OCI-LY1 (cell line): ENCODE measurements around the gene CYB561A3.

ENCODE experiments used
- H2AFZ ChIP-seq: fragments of 200-600 bp; sonication (generic), shearing (Covaris generic); 2 replicates; pipeline ENCODE4 v1.6.0; 2014; ENCODE audit warnings: antibody characterized with exemption, mild to moderate bottlenecking, low read length
- H3F3A ChIP-seq: fragments of 200-600 bp; sonication (generic), shearing (Covaris generic); 2 replicates; pipeline ENCODE4 v1.6.0; 2014; ENCODE audit warnings: mild to moderate bottlenecking, antibody characterized with exemption, low read length, moderate library complexity; ENCODE audit not compliant: insufficient read depth
- H3K27ac ChIP-seq: fragments of 200-600 bp; sonication (generic); 2 replicates; pipeline ENCODE4 v1.5.1; 2014; ENCODE audit warnings: low read length, mixed run types, mild to moderate bottlenecking, low read depth; ENCODE audit not compliant: poor library complexity, severe bottlenecking
- H3K27me3 ChIP-seq: fragments of 200-600 bp; sonication (generic); 2 replicates; pipeline ENCODE4 v1.6.0; 2014; ENCODE audit warnings: antibody characterized with exemption, mild to moderate bottlenecking, low read length, moderate library complexity; ENCODE audit not compliant: insufficient read depth
- H3K36me3 ChIP-seq: fragments of 200-600 bp; sonication (generic); 2 replicates; pipeline ENCODE4 v1.6.1; 2014; ENCODE audit warnings: mild to moderate bottlenecking, antibody characterized with exemption, low read length, moderate library complexity, mixed read lengths; ENCODE audit not compliant: insufficient read depth
- H3K4me1 ChIP-seq: fragments of 200-600 bp; sonication (generic); 2 replicates; pipeline ENCODE4 v1.5.1; 2014; ENCODE audit warnings: mild to moderate bottlenecking, low read length, moderate library complexity; ENCODE audit not compliant: insufficient read depth, severe bottlenecking
- H3K4me2 ChIP-seq: fragments of 200-600 bp; sonication (generic), shearing (Covaris generic); 2 replicates; pipeline ENCODE4 v1.6.1; 2014; ENCODE audit warnings: low read length
- H3K4me3 ChIP-seq: fragments of 200-600 bp; sonication (generic); 2 replicates; pipeline ENCODE4 v1.5.1; 2014; ENCODE audit warnings: low read length, low read depth, mild to moderate bottlenecking, mixed read lengths; ENCODE audit not compliant: poor library complexity, severe bottlenecking
- H3K79me2 ChIP-seq: fragments of 200-600 bp; shearing (Covaris generic); 2 replicates; pipeline ENCODE4 v1.6.1; 2016; ENCODE audit warnings: mixed run types, low read length, mixed read lengths; ENCODE audit not compliant: insufficient read depth
- H3K9ac ChIP-seq: fragments of 200-600 bp; sonication (generic), shearing (Covaris generic); 2 replicates; pipeline ENCODE4 v1.6.1; 2014; ENCODE audit warnings: mild to moderate bottlenecking, low read length, mixed read lengths
- H3K9me2 ChIP-seq: fragments of 200-600 bp; sonication (generic), shearing (Covaris generic); 2 replicates; pipeline ENCODE4 v1.6.1; 2014; ENCODE audit warnings: low read depth, mild to moderate bottlenecking, low read length, mixed read lengths
- H3K9me3 ChIP-seq: fragments of 200-600 bp; shearing (Covaris generic); 2 replicates; pipeline ENCODE4 v1.6.1; 2014; ENCODE audit warnings: low read length, mixed read lengths
- H4K20me1 ChIP-seq: fragments of 200-600 bp; sonication (generic), shearing (Covaris generic); 2 replicates; pipeline ENCODE4 v1.6.0; 2016; ENCODE audit warnings: mild to moderate bottlenecking, low read length; ENCODE audit not compliant: insufficient read depth
- CTCF ChIP-seq: fragments of 200-600 bp; sonication (generic), shearing (Covaris generic); IDR thresholded peaks from 2 replicates; pipeline ENCODE4 v1.5.1; 2017; ENCODE audit warnings: mild to moderate bottlenecking, antibody characterized with exemption, low read length, moderate library complexity, mixed read lengths
- EZH2 ChIP-seq: fragments of 200-600 bp; sonication (generic), shearing (Covaris generic); IDR thresholded peaks from 2 replicates; pipeline ENCODE4 v1.8.0; 2017; ENCODE audit warnings: borderline replicate concordance, mixed run types, mild to moderate bottlenecking, antibody characterized with exemption, low read length, moderate library complexity, mixed read lengths

Gene CYB561A3

GRCh38 chr11:61372659-61373420, 11.2 kb upstream of the CYB561A3 start:
- H4K20me1 ChIP-seq = no peaks in the 10 kb centered on the region
- H3K9me3 ChIP-seq = peaks cover 6% of the 10 kb centered on the region; the same call in 1 of the 2 replicates
- no peaks in the 10 kb centered on the region for H3K79me2 ChIP-seq
- no peak overlapping the region for H3K9ac ChIP-seq
- peaks cover 85% of the 10 kb centered on the region for H3K36me3 ChIP-seq
- no peak overlapping the region for H3K4me2 ChIP-seq
- H3F3A ChIP-seq = no peaks in the 10 kb centered on the region
- H3K4me3 ChIP-seq = no peak overlapping the region
- H3K27ac ChIP-seq = no peak overlapping the region
- no peaks in the 10 kb centered on the region for H3K4me1 ChIP-seq
- H3K9me2 ChIP-seq = no peaks in the 10 kb centered on the region
- TF ChIP-seq EZH2 = no peak
- H3K27me3 ChIP-seq = no peaks in the 10 kb centered on the region
- no peak overlapping the region for H2AFZ ChIP-seq

- H3K9me3 ChIP-seq = peaks cover 6% of the 10 kb centered on the region; the same call in 1 of the 2 replicates
- H3K4me3 ChIP-seq = no peak overlapping the region
- no peaks in the 10 kb centered on the region for H3K9me2 ChIP-seq
- no peaks in the 10 kb centered on the region for H4K20me1 ChIP-seq
- H3K36me3 ChIP-seq = peaks cover 99% of the 10 kb centered on the region
- H3K4me1 ChIP-seq = no peaks in the 10 kb centered on the region
- TF ChIP-seq CTCF (no peak), EZH2 (no peak)
- no peak overlapping the region for H3K27ac ChIP-seq
- H3F3A ChIP-seq = no peaks in the 10 kb centered on the region
- no peak overlapping the region for H3K4me2 ChIP-seq
- H3K27me3 ChIP-seq = no peaks in the 10 kb centered on the region
- no peak overlapping the region for H3K9ac ChIP-seq
- H2AFZ ChIP-seq = no peak overlapping the region
- H3K79me2 ChIP-seq = no peaks in the 10 kb centered on the region
Observed at GRCh38 chr11:61370349-61371005, 8.8 kb upstream of the CYB561A3 start.

- Histone ChIP-seq H3K27me3 (no peaks in the 10 kb centered on the region), H3K4me2 (no peak overlapping the region), H3K4me3 (no peak overlapping the region), H2AFZ (no peak overlapping the region), H3K36me3 (peaks cover 97% of the 10 kb centered on the region), H4K20me1 (no peaks in the 10 kb centered on the region), H3K9me2 (no peaks in the 10 kb centered on the region), H3K4me1 (no peaks in the 10 kb centered on the region), H3K9ac (no peak overlapping the region), H3F3A (no peaks in the 10 kb centered on the region), H3K79me2 (no peaks in the 10 kb centered on the region), H3K27ac (no peak overlapping the region), H3K9me3 (peaks cover 6% of the 10 kb centered on the region; the same call in 1 of the 2 replicates)
- TF ChIP-seq CTCF (no peak), EZH2 (no peak)
Observed at GRCh38 chr11:61369372-61370348, 8.0 kb upstream of the CYB561A3 start.
